ENCODE data around the gene RPS27A. TPM values are rescaled to one million over a fixed set of nuclear protein-coding genes. Genes with fewer than 3 reads are reported as not detected.

The RPS27A gene
- total RNA-seq, 1 donor from 2014 or later: 706 TPM

Other genes starting within 250 kb of the RPS27A start
- 681 TPM for gene RTN4, start 182.2 kb upstream of the RPS27A start, total RNA-seq
- gene CLHC1, start 395 bp upstream of the RPS27A start, total RNA-seq: 5.2 TPM
- 19.5 TPM for gene MTIF2, start 36.5 kb downstream of the RPS27A start, total RNA-seq
- 64.6 TPM for gene CCDC88A, start 187.2 kb downstream of the RPS27A start, total RNA-seq

Measured in mesenteric fat pad (tissue), 1 donor.